SH-SY5Y (cell line): Measurements from ENCODE around the gene PCDHGA1.

Source experiments
- GATA2 ChIP-seq: IDR thresholded peaks from 2 replicates; pipeline ENCODE4 v1.6.1; 2011; ENCODE audit warnings: mild to moderate bottlenecking, low read depth, low read length
- GATA3 ChIP-seq: IDR thresholded peaks from 2 replicates; pipeline ENCODE4 v1.6.1; 2011; ENCODE audit warnings: low read depth, mild to moderate bottlenecking, low read length, moderate library complexity

DNA sequence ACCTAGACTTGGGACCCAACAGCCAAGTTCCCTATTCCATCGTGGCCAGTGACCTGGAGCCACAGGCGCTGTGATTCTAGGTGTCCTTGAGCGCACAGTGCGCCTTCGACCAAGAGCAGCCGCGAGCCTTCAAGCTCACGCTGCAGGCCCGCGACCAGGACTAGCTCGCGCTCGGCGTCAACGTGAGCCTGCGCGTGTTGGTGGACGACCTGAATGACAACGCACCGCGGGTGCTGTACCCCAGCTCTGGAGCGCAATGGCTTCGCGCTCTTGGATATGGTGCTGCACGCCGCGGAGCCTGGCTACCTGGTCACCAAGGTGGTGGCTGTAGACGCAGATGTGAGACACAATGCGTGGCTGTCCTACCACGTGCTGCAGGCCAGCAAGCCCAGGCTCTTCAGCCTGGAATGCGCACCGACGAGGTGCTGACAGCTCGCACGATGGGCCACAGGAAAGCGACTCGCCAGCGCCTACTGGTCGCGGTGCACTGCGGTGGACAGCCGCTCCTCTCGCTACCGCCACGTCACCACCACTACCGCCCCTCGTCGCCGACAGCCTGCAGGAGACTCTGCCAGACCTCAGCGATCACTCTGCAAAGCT lies 111.4 kb downstream of the PCDHGA1 start:
- no peak for TF ChIP-seq GATA3
- no peak for TF ChIP-seq GATA2
